Measurements from ENCODE around the gene MSANTD1.

The MSANTD1 gene

GRCh38 chr4:3248811-3249661, at the start of gene MSANTD1:
TSS of gene MSANTD1 (plus strand) at chr4:3249159. CDS start at chr4:3249223, 64 bp downstream.
- no peak for DNase-seq

GRCh38 chr4:3199653-3200422, 49.1 kb upstream of the MSANTD1 start:
- no peak for DNase-seq

- no peak for DNase-seq
These were observed 48.4 kb upstream of the MSANTD1 start for GRCh38 chr4:3200423-3201090.

GRCh38 chr4:3201718-3202702, 46.9 kb upstream of the MSANTD1 start:
- no peak for DNase-seq

DNA sequence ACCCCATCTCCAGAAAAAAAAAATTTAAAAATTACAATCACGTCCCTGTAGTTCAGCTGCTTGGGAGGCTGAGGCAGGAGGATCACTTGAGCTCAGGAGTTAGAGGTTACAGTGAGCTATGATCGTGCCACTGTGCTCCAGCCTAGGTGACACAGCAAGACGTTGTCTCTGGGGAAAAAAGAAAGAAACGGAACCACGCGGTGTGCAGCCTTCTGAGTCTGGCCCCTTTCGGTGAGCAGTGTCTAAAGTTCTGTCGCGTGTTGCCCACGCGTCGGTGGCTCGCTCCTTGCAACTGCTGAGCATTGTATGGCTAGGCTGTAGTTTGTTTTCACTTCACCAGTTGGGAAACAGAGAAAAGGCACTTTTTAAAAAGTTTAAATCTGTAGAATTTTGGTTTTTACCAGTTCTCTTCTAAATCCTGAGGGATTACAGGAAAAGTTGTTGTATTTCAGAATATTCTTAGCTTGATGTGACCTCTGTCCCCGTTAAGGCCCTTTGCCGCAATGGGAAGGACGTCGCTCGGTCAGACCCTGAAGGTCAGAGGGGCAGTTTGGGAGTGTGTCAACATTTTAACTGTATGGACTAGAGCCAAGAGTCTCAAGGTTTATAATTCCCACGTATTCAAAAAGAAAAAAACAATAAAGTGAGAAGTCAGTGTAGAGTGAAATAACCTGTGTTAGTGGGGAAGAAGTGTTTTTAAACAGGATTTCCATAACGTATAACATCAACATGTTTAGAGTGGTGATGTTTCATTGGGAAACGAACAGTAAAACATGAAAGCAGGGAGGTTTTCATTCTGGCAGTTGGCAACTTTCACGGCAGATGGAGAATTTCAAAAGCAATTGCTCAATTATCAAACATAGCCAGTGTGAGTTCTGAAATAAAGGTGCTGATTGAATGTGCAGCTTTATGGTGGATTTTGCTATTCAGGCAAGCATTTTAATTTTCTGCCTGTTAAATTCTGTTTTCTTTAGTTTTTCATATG, 45.8 kb upstream of the MSANTD1 start:
- DNase-seq = no peak

DNA sequence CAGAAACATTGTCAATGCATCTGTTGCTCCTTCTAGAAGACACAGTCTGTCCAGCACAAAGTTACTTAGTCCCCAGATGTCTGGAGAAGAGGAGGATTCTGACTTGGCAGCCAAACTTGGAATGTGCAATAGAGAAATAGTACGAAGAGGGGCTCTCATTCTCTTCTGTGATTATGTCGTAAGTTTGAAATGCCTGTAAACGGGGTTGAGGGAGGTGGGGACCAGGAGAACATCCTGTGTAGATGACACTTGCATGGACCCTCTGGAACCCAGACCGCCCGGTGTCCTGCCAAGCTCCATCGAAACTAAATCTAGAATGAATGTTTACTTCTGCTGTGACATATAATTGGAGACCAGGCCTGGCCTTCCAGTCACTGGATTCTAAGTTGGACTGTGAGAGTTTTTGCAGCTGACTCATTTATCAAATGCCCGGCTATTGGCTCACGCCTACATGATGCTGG, 45.0 kb upstream of the MSANTD1 start:
- DNase-seq = no peak

GRCh38 chr4:3205995-3206394, 43.0 kb upstream of the MSANTD1 start:
- no peak for DNase-seq

DNA sequence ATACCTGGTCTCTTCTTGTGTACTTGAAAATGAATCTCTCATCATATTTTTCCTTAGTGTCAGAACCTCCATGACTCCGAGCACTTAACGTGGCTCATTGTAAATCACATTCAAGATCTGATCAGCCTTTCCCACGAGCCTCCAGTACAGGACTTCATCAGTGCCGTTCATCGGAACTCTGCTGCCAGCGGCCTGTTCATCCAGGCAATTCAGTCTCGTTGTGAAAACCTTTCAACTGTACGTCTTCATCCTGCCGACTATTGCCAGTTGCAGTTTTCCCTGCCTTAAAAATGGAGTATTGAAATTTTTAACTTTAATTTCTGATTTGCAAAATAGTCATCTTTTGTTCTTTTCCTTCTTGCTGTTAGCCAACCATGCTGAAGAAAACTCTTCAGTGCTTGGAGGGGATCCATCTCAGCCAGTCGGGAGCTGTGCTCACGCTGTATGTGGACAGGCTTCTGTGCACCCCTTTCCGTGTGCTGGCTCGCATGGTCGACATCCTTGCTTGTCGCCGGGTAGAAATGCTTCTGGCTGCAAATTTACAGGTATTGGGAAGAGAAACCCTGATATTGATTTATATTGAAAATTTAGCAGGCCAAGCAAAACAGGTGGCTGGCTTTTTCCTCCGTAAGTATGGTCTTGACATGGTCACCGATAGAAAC, 42.4 kb upstream of the MSANTD1 start:
- no peak for DNase-seq

- no peak for DNase-seq
These were observed 41.4 kb upstream of the MSANTD1 start for GRCh38 chr4:3207531-3208037.

GRCh38 chr4:3208826-3209225, 40.1 kb upstream of the MSANTD1 start:
- no peak for DNase-seq

DNA sequence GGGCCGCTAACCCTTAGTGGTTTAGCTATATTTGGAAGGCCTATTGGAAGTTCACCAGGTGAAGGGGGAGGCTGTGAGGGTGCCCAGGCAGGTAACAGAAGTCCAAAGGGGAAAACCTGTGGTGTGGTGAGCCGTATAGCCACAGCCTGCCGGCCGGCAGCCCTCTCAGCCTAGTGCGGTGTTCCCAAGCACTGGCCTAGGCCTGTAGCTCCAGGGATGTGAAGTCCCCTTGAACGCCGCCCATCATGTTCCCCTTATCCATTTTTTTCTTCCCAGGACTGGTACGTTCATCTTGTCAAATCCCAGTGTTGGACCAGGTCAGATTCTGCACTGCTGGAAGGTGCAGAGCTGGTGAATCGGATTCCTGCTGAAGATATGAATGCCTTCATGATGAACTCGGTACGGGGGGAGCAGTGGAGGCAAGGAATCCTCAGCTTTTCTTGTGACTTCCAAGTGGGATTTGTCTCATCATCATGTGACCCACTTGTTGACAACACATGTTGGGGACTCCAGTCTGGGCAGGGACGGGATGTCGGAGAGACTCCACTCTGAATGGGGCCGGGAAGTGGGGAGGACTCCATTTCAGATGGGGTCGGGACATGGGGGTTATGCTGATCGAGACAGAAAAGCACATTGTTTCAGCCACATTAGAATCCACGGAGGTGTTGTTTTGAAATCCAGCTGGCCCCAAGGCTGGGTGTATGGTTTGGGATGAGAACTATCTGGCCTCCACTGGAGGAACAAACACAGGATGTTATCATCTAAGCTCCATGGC, 39.2 kb upstream of the MSANTD1 start:
- no peak for DNase-seq

GRCh38 chr4:3210467-3210866, 38.5 kb upstream of the MSANTD1 start:
- DNase-seq = no peak

DNA sequence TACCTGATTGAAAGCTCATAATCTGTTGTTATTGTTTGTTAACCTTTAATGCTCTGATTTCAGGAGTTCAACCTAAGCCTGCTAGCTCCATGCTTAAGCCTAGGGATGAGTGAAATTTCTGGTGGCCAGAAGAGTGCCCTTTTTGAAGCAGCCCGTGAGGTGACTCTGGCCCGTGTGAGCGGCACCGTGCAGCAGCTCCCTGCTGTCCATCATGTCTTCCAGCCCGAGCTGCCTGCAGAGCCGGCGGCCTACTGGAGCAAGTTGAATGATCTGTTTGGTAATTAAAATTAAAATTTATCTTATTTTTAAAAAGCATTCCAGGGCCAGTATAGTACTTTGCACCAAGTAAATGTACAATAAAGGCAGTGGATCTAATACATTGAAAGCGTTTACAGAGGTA, 37.1 kb upstream of the MSANTD1 start:
- DNase-seq = no peak

GRCh38 chr4:3212391-3213105, 36.4 kb upstream of the MSANTD1 start:
- no peak for DNase-seq

- DNase-seq = no peak
These were observed 35.9 kb upstream of the MSANTD1 start for GRCh38 chr4:3213106-3213425.

GRCh38 chr4:3213661-3214250, 35.2 kb upstream of the MSANTD1 start:
- no peak for DNase-seq

- DNase-seq = no peak
These were observed 33.7 kb upstream of the MSANTD1 start for GRCh38 chr4:3215256-3215655.

- no peak for DNase-seq
These were observed 33.2 kb upstream of the MSANTD1 start for GRCh38 chr4:3215733-3216132.

Data from NCI-H1092 treated with DMSO at 0.1 percent for 48 hours (cell line).